Keratinocyte (primary cell): ENCODE results near the gene UMAD1.

ENCODE experiments used
- CTCF ChIP-seq, 3 experiments: IDR thresholded peaks in 1 of 3; conservative IDR thresholded peaks in 1 of 3; optimal IDR thresholded peaks in 1 of 3; 2 replicates in 2 of 3; 3 replicates in 1 of 3; pipeline versions ENCODE3 to v1.5.1; 2011; ENCODE audit warnings: low read length in 3 of 3, mild to moderate bottlenecking in 3 of 3, moderate library complexity in 2 of 3, control low read depth in 1 of 3, inconsistent platforms in 1 of 3; ENCODE audit not compliant: insufficient read depth in 2 of 3; ENCODE audit errors: extremely low read depth in 1 of 3
- EZH2 ChIP-seq: IDR thresholded peaks from one replicate; pipeline ENCODE4 v1.6.1; 2012; ENCODE audit warnings: inconsistent platforms, mild to moderate bottlenecking, low read length, moderate library complexity

GRCh38 chr7:7841027-7841426 is 200.5 kb downstream of the UMAD1 start:
- TF ChIP-seq CTCF (optimal IDR thresholded peaks at IDR 0.05 in 1 of 3, IDR thresholded peaks at IDR 0.05 in 1 of 3, conservative IDR thresholded peaks at IDR 0.05 in 1 of 3; ENCODE audit: extremely low read depth in 1 of 3, insufficient read depth in 2 of 3, low read length in 3 of 3) (no peak), EZH2 (no peak)
